Body of pancreas (tissue), 4 donors: ENCODE data around the gene CCDC90B. TPM values are rescaled to one million over a fixed set of nuclear protein-coding genes. Genes with fewer than 3 reads are reported as not detected.

ENCODE experiments used
- ATAC-seq: fragments of 150-250 bp; one replicate; pipeline ENCODE4 v1.9.1; 2016
- DNase-seq, 4 donors: peaks; one replicate each; pipeline ENCODE4 v3.0.0-alpha.2; 2019
- H3K27ac ChIP-seq, 4 donors: fragments of 200-600 bp; sonication (generic); 1 replicate in 3 of 4; 2 replicates in 1 of 4; pipeline versions ENCODE4 v1.5.1 to v1.6.1; 2016 to 2019; ENCODE audit warnings: mild to moderate bottlenecking in 1 of 4, mixed read lengths in 1 of 4, moderate library complexity in 1 of 4
- H3K27me3 ChIP-seq, 2 donors: fragments of 200-600 bp; sonication (generic); one replicate each; pipeline ENCODE4 v1.6.0; 2016; ENCODE audit warnings: mild to moderate bottlenecking in 1 of 2
- H3K36me3 ChIP-seq, 2 donors: fragments of 200-600 bp; sonication (generic); replicated peaks in 1 of 2; 2 replicates each; pipeline ENCODE4 v1.5.1; 2016; ENCODE audit warnings: low read depth in 2 of 2; ENCODE audit not compliant: insufficient read depth in 1 of 2
- H3K4me1 ChIP-seq: fragments of 200-600 bp; sonication (generic); one replicate; pipeline ENCODE4 v1.6.0; 2016
- H3K4me3 ChIP-seq, 2 donors: fragments of 200-600 bp; sonication (generic); 1 replicate in 1 of 2; 2 replicates in 1 of 2; pipeline ENCODE4 v1.5.1; 2016 to 2019
- H3K9me3 ChIP-seq, 3 donors: fragments of 200-600 bp; sonication (generic); 1 replicate in 2 of 3; 2 replicates in 1 of 3; pipeline ENCODE4 v1.5.1; 2016
- CTCF ChIP-seq, 7 experiments: fragments of 450-650 bp in 4 of 7; fragments of 200-600 bp in 3 of 7; sonication (generic) in 3 of 7; IDR thresholded peaks; one replicate each; pipeline ENCODE4 v1.5.1; 2016 to 2019; ENCODE audit warnings: antibody characterized with exemption in 7 of 7
- POLR2A ChIP-seq, 3 donors: fragments of 450-650 bp; IDR thresholded peaks; one replicate each; pipeline ENCODE4 v1.6.1; 2016; ENCODE audit warnings: antibody characterized with exemption in 3 of 3, mild to moderate bottlenecking in 2 of 3
- WGBS, 2 donors: methylation state at CpG; one replicate each; pipeline ENCODE4 v1.1.5; 2017; 5-methylcytosine and 5-hydroxymethylcytosine counted together
- intact Hi-C: fragments of 100-400 bp; cut with DNase I; formaldehyde crosslinking; loops from one replicate; pipeline ENCODE4 v1.15.1; 2023
- total RNA-seq, 2 donors: library from RNA; depleted of rRNA; stranded (reverse); fragments of >200 nt; gene quantifications; one replicate each; pipeline ENCODE4 v1.1.0, GENCODE V29; 2016

Gene CCDC90B
- total RNA-seq, 2 donors from 2014 or later, result 7.3 to 43.6 TPM

GRCh38 chr11:83259559-83259958 is 26.6 kb downstream of the CCDC90B start:
- no peaks in the 10 kb centered on the region for H3K27me3 ChIP-seq
- DNase-seq, result no peak
- no peak overlapping the region for H3K4me3 ChIP-seq
- intact Hi-C loops, result no loop called here
- H3K9me3 ChIP-seq, result no peaks in the 10 kb centered on the region
- H3K36me3 ChIP-seq, result peaks cover 0 to 8% of the 10 kb centered on the region in 2 donors
- H3K4me1 ChIP-seq, result peaks cover 15% of the 10 kb centered on the region
- no peak for TF ChIP-seq POLR2A (IDR thresholded peaks at IDR 0.05)
- TF ChIP-seq CTCF (IDR thresholded peaks at IDR 0.05), result no peak
- H3K27ac ChIP-seq, result no peak overlapping the region
- no peak for ATAC-seq
- 89 to 100% methylated on average over 1 of the region's 1 CpG for WGBS, 2 donors

GRCh38 chr11:83257761-83258168 is 28.4 kb downstream of the CCDC90B start:
- ATAC-seq, result no peak
- intact Hi-C loops, result no loop called here
- 89 to 90% methylated on average over 3 of the region's 3 CpGs for WGBS, 2 donors
- TF ChIP-seq POLR2A (IDR thresholded peaks at IDR 0.05) (no peak), CTCF (IDR thresholded peaks at IDR 0.05) (no peak)
- Histone ChIP-seq H3K4me3 (no peak overlapping the region), H3K27ac (no peak overlapping the region), H3K36me3 (peaks cover 0 to 8% of the 10 kb centered on the region in 2 donors), H3K27me3 (no peaks in the 10 kb centered on the region), H3K4me1 (peaks cover 15% of the 10 kb centered on the region), H3K9me3 (no peaks in the 10 kb centered on the region)
- DNase-seq, result no peak

GRCh38 chr11:83256602-83257340 is 29.4 kb downstream of the CCDC90B start:
- TF ChIP-seq CTCF (IDR thresholded peaks at IDR 0.05) (no peak), POLR2A (IDR thresholded peaks at IDR 0.05) (no peak)
- H3K27ac ChIP-seq, result no peak overlapping the region
- H3K36me3 ChIP-seq, result peaks cover 0 to 8% of the 10 kb centered on the region in 2 donors
- intact Hi-C loops, result no loop called here
- ATAC-seq, result peak; percentile 35
- 46 to 53% methylated on average over 3 of the region's 3 CpGs for WGBS, 2 donors
- H3K4me3 ChIP-seq, result no peak overlapping the region
- no peak for DNase-seq
- H3K27me3 ChIP-seq, result no peaks in the 10 kb centered on the region
- no peaks in the 10 kb centered on the region for H3K9me3 ChIP-seq
- peaks cover 15% of the 10 kb centered on the region for H3K4me1 ChIP-seq

GRCh38 chr11:83255366-83255765 is 30.8 kb downstream of the CCDC90B start:
- H3K4me1 ChIP-seq, result peaks cover 15% of the 10 kb centered on the region

More at GRCh38 chr11:83255366-83255765, 30.8 kb downstream of the CCDC90B start:
- H3K27me3 ChIP-seq, result no peaks in the 10 kb centered on the region
- DNase-seq (no peak), ATAC-seq (no peak)
- no peak for TF ChIP-seq POLR2A (IDR thresholded peaks at IDR 0.05)
- TF ChIP-seq CTCF (IDR thresholded peaks at IDR 0.05), result no peak
- intact Hi-C loops, result no loop called here
- H3K9me3 ChIP-seq, result no peaks in the 10 kb centered on the region
- WGBS, 2 donors, result 80 to 81% methylated on average over 3 of the region's 3 CpGs
- H3K4me3 ChIP-seq, result no peak overlapping the region
- H3K36me3 ChIP-seq, result peaks cover 0 to 6% of the 10 kb centered on the region in 2 donors
- H3K27ac ChIP-seq, result no peak overlapping the region
